MCF 10A (cell line): ENCODE results near the gene PTTG1IP. TPM values are rescaled to one million over a fixed set of nuclear protein-coding genes. Genes with fewer than 3 reads are reported as not detected.

Experiments used
- BruUV-seq: library from RNA; stranded (reverse); fragments of 400-500 nt; replicated peaks from 2 replicates; lab custom pipeline; 2021; lab: Mats Ljungman, UMichigan
- CTCF ChIA-PET: fragments of 300-600 bp; sonication (Branson Sonifier 250); formaldehyde crosslinking; extraction: SDS; loops from one replicate; lab custom pipeline; 2021; ENCODE audit warnings: antibody characterized with exemption, inconsistent platforms; lab: Yijun Ruan, JAX
- POLR2A ChIA-PET: fragments of 300-600, 350-650 bp; sonication (Branson Sonifier 250); formaldehyde crosslinking; extraction: SDS; loops from one replicate; lab custom pipeline; 2020; ENCODE audit warnings: antibody characterized with exemption, inconsistent platforms; lab: Yijun Ruan, JAX
- DNase-seq: peaks from one replicate; pipeline ENCODE4 v3.0.0-alpha.2; 2018; ENCODE audit not compliant: unreplicated experiment
- H3K27ac Mint-ChIP-seq: one replicate; pipeline ENCODE4 v1.8.0; 2022; ENCODE audit warnings: mild to moderate bottlenecking, low read depth, mixed read lengths; ENCODE audit not compliant: unreplicated experiment
- H3K27me3 Mint-ChIP-seq: one replicate; pipeline ENCODE4 v1.8.0; 2022; ENCODE audit warnings: mixed read lengths; ENCODE audit not compliant: insufficient read depth, unreplicated experiment
- H3K36me3 Mint-ChIP-seq: one replicate; pipeline ENCODE4 v1.8.0; 2022; ENCODE audit warnings: mild to moderate bottlenecking, moderate library complexity, mixed read lengths; ENCODE audit not compliant: insufficient read depth, unreplicated experiment
- H3K4me1 Mint-ChIP-seq: one replicate; pipeline ENCODE4 v1.8.0; 2022; ENCODE audit warnings: mixed read lengths; ENCODE audit not compliant: insufficient read depth, unreplicated experiment
- H3K4me3 Mint-ChIP-seq: one replicate; pipeline ENCODE4 v1.8.0; 2022; ENCODE audit warnings: mild to moderate bottlenecking, moderate library complexity, mixed read lengths; ENCODE audit not compliant: unreplicated experiment
- H3K9me3 Mint-ChIP-seq: one replicate; pipeline ENCODE4 v1.8.0; 2022; ENCODE audit warnings: mixed read lengths; ENCODE audit not compliant: unreplicated experiment
- intact Hi-C: fragments of 100-400 bp; cut with micrococcal nuclease; formaldehyde crosslinking; loops from 2 replicates; pipeline ENCODE4 v1.14.1; 2022
- total RNA-seq: library from RNA; stranded (reverse); gene quantifications from 2 replicates; pipeline ENCODE4 v1.2.3, GENCODE V29; 2022
- TF ChIP-seq, protein P1 (sequence below): fragments of 200-600 bp; IDR thresholded peaks from one replicate; pipeline ENCODE4 v1.8.0; 2022; ENCODE audit warnings: antibody characterized with exemption, mild to moderate bottlenecking; ENCODE audit not compliant: unreplicated experiment

The PTTG1IP gene
- total RNA-seq, 1 experiment from 2014 or later: 338 TPM

DNA sequence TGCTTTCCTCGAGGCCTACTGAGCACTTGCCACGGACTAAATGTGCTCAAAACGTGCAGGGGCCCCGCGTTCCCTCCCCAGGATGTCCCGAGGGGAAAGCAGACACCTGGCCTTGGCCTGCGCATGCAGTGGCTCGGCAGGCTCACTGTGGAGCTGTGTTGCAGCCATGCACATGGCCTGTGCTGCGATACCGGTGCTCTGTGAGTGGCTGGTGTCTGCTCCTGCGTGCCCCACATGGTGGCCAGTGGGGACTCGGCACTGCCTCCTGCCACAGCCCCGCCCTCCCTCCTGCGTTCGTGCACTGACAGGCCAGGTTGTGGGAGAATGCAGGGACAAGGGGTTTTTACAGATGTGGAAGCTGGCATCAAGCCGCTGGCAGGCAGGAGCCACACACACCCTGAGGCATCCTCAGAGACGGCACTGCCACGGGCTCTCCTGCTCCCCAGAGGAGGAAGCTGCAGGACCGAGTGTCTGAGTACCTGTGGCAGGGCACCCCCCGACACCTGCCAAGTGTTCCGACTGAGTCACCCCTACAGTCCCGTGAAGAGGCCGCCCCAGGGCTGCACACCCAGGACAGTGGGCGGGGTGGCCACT, 16.9 kb upstream of the PTTG1IP start:
- POLR2A ChIA-PET: interaction anchor here (0.6 to 1.7 kb wide), 4 partner anchors 9 to 44 kb away, joined by 3 to 6 read pairs (median 4); no protein-coding TSS in a partner anchor
- peaks cover 6% of the 10 kb centered on the region for H3K4me1 Mint-ChIP-seq
- no peaks in the 10 kb centered on the region for H3K9me3 Mint-ChIP-seq
- TF ChIP-seq, protein P1, sequence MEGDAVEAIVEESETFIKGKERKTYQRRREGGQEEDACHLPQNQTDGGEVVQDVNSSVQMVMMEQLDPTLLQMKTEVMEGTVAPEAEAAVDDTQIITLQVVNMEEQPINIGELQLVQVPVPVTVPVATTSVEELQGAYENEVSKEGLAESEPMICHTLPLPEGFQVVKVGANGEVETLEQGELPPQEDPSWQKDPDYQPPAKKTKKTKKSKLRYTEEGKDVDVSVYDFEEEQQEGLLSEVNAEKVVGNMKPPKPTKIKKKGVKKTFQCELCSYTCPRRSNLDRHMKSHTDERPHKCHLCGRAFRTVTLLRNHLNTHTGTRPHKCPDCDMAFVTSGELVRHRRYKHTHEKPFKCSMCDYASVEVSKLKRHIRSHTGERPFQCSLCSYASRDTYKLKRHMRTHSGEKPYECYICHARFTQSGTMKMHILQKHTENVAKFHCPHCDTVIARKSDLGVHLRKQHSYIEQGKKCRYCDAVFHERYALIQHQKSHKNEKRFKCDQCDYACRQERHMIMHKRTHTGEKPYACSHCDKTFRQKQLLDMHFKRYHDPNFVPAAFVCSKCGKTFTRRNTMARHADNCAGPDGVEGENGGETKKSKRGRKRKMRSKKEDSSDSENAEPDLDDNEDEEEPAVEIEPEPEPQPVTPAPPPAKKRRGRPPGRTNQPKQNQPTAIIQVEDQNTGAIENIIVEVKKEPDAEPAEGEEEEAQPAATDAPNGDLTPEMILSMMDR: no peak
- no peak overlapping the region for H3K4me3 Mint-ChIP-seq
- no TSS peak for BruUV-seq
- peaks cover 3% of the 10 kb centered on the region for H3K36me3 Mint-ChIP-seq
- H3K27me3 Mint-ChIP-seq: no peaks in the 10 kb centered on the region
- intact Hi-C loops: no loop called here
- DNase-seq: no peak
- CTCF ChIA-PET: interaction anchor here (0.9 to 1.1 kb wide), 2 partner anchors 21 to 23 kb away, joined by 3 to 4 read pairs; no protein-coding TSS in a partner anchor
- H3K27ac Mint-ChIP-seq: no peak overlapping the region

DNA sequence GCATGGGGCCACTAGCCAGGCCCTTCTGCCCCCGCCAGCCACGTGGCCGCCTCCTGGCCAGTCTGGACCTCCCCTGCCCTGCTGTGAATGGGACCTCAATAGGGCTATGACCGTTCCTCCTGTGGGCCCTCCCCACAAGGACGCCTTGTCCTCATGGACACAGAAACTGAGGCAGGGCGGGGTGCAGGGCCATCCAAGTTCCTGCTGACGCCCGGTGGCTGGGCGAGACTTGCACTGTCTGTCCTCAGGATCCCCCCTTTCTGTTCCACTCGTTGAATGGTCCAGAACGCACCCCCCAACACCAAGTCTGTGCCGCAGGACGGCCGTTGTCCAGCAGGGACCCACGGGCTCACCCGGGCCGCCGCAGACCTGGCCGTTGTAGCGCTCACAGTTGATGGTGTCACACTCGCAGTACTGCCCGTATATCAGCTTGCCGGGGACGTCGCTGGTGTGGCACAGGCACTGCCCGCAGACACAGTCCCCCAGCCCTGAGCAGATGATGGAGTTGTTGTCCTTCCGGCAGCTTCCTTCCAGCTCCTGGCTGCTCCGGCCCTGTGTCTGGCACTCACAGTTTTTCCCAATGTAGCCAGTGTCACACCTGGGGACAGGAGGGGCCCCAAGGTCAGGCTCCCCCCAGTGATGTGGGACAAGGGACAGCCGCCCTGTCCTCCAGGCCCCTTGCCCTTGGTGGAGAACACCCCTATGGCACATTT, 16.3 kb upstream of the PTTG1IP start:
- DNase-seq: no peak
- H3K36me3 Mint-ChIP-seq: peaks cover 5% of the 10 kb centered on the region
- POLR2A ChIA-PET: interaction anchor here (1.0 to 1.7 kb wide), 3 partner anchors 8 to 22 kb away, joined by 4 to 6 read pairs (median 5); no protein-coding TSS in a partner anchor
- no peaks in the 10 kb centered on the region for H3K27me3 Mint-ChIP-seq
- peaks cover 6% of the 10 kb centered on the region for H3K4me1 Mint-ChIP-seq
- BruUV-seq: no TSS peak
- H3K4me3 Mint-ChIP-seq: no peak overlapping the region
- H3K9me3 Mint-ChIP-seq: no peaks in the 10 kb centered on the region
- H3K27ac Mint-ChIP-seq: no peak overlapping the region
- CTCF ChIA-PET: interaction anchor here (0.9 to 1.1 kb wide), 2 partner anchors 21 to 24 kb away, joined by 3 to 4 read pairs; no protein-coding TSS in a partner anchor
- TF ChIP-seq, protein P1: no peak
- intact Hi-C loops: no loop called here

DNA sequence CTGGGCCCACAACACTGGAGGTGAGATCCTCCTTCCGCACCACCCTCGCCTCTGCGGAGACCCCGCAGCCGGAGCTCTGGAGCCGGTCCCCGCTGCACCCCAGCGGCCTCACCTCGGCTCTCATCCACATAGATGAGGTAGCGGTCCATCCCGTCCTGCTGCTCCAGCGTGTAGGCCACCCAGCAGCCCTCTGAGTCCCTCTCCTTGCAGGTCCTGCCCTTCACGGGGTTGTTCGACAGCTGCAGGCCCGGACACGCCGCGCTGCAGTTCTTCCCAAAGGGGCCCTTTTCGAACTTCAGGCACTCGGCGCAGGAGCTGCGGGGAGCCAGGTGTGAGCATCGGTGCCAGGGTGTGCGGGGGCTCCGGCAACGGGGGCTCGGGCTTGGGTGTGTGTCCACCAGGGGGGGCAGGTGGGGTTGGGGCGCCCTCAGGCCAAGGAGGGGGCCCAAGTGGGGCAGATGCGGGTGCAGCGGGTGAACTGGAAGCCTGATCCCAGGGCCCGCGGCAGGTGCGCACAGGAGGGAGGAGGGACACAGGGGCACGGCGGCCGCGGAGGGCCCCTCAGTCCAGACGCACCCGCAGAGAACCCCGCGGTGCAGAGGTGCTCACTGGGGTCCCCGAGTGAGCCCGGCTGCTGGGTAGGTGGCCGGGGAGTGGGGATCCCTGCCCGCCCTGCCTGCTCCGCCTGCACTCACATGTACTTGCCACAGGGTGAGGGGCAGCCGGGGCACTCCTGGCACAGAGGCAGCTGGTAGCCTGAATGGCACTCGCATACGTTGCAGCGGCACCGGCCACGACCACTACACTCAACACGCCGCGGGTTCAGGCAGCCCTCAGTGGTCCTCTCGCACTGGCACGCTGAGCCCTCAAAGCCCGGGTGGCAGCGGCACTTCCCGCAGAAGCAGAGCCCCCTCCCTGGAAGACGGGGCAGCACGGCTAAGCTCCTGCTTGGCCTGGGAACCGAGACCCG, 15.4 kb upstream of the PTTG1IP start:
- ChIA-PET CTCF (interaction anchor here (0.6 kb wide), 1 partner anchor 265 kb away, joined by 3 read pairs; no protein-coding TSS in a partner anchor), POLR2A (interaction anchor here (1.7 kb wide), 1 partner anchor 16 kb away, joined by 5 read pairs; no protein-coding TSS in a partner anchor)
- H3K27ac Mint-ChIP-seq: no peak overlapping the region

More for the DNA sequence above, 15.4 kb upstream of the PTTG1IP start:
- intact Hi-C loops: no loop called here
- no peak for DNase-seq
- no TSS peak for BruUV-seq
- Mint-ChIP-seq H3K27me3 (no peaks in the 10 kb centered on the region), H3K36me3 (peaks cover 5% of the 10 kb centered on the region), H3K9me3 (no peaks in the 10 kb centered on the region), H3K4me3 (no peak overlapping the region), H3K4me1 (peaks cover 6% of the 10 kb centered on the region)
- TF ChIP-seq, protein P1: no peak
